Liver (tissue), 9 donors: ENCODE results near the gene ZNF697. TPM values are rescaled to one million over a fixed set of nuclear protein-coding genes. Genes with fewer than 3 reads are reported as not detected.
"Not testable (repeated sequence)": the region's sequence is repeated elsewhere in the genome, so short reads cannot be mapped to it uniquely, and the experiment has no call there.

Source experiments
- DNase-seq: peaks from one replicate; pipeline ENCODE4 v3.0.0-alpha.2; 2017; ENCODE audit warnings: low spot score
- H3K27ac ChIP-seq, 2 donors: one replicate each; pipeline ENCODE4 v1.7.0; 2013; ENCODE audit warnings: inconsistent platforms in 2 of 2, low read length in 2 of 2, control low read depth in 1 of 2, low read depth in 1 of 2, mild to moderate bottlenecking in 1 of 2
- H3K27me3 ChIP-seq, 4 donors: one replicate each; pipeline versions ENCODE4 v1.6.1 to v1.7.0; 2013; ENCODE audit warnings: low read length in 3 of 4, inconsistent platforms in 1 of 4, mild to moderate bottlenecking in 1 of 4, moderate library complexity in 1 of 4; ENCODE audit not compliant: control insufficient read depth in 4 of 4, insufficient read depth in 4 of 4
- H3K36me3 ChIP-seq, 4 donors: one replicate each; pipeline versions ENCODE4 v1.6.1 to v1.7.0; 2013; ENCODE audit warnings: low read length in 3 of 4, mild to moderate bottlenecking in 3 of 4, low read depth in 1 of 4, moderate library complexity in 1 of 4; ENCODE audit not compliant: control insufficient read depth in 4 of 4, insufficient read depth in 3 of 4
- H3K4me1 ChIP-seq, 4 donors: one replicate each; pipeline versions ENCODE4 v1.6.1 to v1.7.0; 2013; ENCODE audit warnings: low read length in 3 of 4, mild to moderate bottlenecking in 3 of 4, moderate library complexity in 1 of 4; ENCODE audit not compliant: control insufficient read depth in 4 of 4, insufficient read depth in 4 of 4
- H3K4me3 ChIP-seq, 3 donors: one replicate each; pipeline versions ENCODE4 v1.6.1 to v1.7.0; 2013; ENCODE audit warnings: low read length in 3 of 3, control low read depth in 1 of 3, low read depth in 1 of 3, mild to moderate bottlenecking in 1 of 3
- H3K9ac ChIP-seq, 2 donors: one replicate each; pipeline ENCODE4 v1.7.0; 2013; ENCODE audit warnings: low read length in 2 of 2, mild to moderate bottlenecking in 2 of 2, moderate library complexity in 2 of 2, control low read depth in 1 of 2, low read depth in 1 of 2
- H3K9me3 ChIP-seq, 4 donors: one replicate each; pipeline versions ENCODE4 v1.6.1 to v1.7.0; 2013; ENCODE audit warnings: low read length in 3 of 4; ENCODE audit not compliant: control insufficient read depth in 4 of 4
- EGR1 ChIP-seq, 2 donors: IDR thresholded peaks; 2 replicates each; pipeline ENCODE4 v1.6.1; 2016 to 2018; ENCODE audit warnings: antibody characterized with exemption in 2 of 2, low read depth in 2 of 2
- FOXA1 ChIP-seq: IDR thresholded peaks from 2 replicates; pipeline ENCODE4 v1.6.1; 2016; ENCODE audit warnings: antibody characterized with exemption
- FOXA2 ChIP-seq: IDR thresholded peaks from 2 replicates; pipeline ENCODE4 v1.6.1; 2016; ENCODE audit warnings: antibody characterized with exemption
- GABPA ChIP-seq, 2 donors: IDR thresholded peaks in 1 of 2; conservative IDR thresholded peaks in 1 of 2; 2 replicates each; pipeline ENCODE4 v1.6.1; 2016; ENCODE audit warnings: antibody characterized with exemption in 2 of 2, mild to moderate bottlenecking in 1 of 2, moderate library complexity in 1 of 2
- HNF4A ChIP-seq, 2 donors: conservative IDR thresholded peaks; 2 replicates each; pipeline ENCODE4 v1.6.1; 2016; ENCODE audit warnings: antibody characterized with exemption in 2 of 2, mild to moderate bottlenecking in 2 of 2
- HNF4G ChIP-seq: IDR thresholded peaks from 2 replicates; pipeline ENCODE4 v1.6.1; 2016; ENCODE audit warnings: antibody characterized with exemption
- JUND ChIP-seq, 2 donors: IDR thresholded peaks; 2 replicates each; pipeline ENCODE4 v1.6.1; 2016; ENCODE audit warnings: antibody characterized with exemption in 2 of 2
- NR2F2 ChIP-seq: IDR thresholded peaks from 2 replicates; pipeline ENCODE4 v1.6.1; 2016; ENCODE audit warnings: antibody characterized with exemption
- RAD21 ChIP-seq, 2 donors: IDR thresholded peaks; 2 replicates each; pipeline ENCODE4 v1.6.1; 2016; ENCODE audit warnings: antibody characterized with exemption in 2 of 2, mild to moderate bottlenecking in 2 of 2
- RXRA ChIP-seq, 2 donors: IDR thresholded peaks; 2 replicates each; pipeline ENCODE4 v1.6.1; 2017 to 2018; ENCODE audit warnings: antibody characterized with exemption in 2 of 2, mild to moderate bottlenecking in 1 of 2
- WGBS: extraction: QIAGEN DNeasy Blood & Tissue Kit; methylation state at CpG from one replicate; pipeline ENCODE4 v1.1.7; 2013; 5-methylcytosine and 5-hydroxymethylcytosine counted together
- polyA plus RNA-seq, 2 donors: library from polyadenylated mRNA; stranded (reverse) in 1 of 2; unstranded in 1 of 2; fragments of 200-250 nt in 1 of 2; fragments of >200 nt in 1 of 2; fragmentation: Nextera tagmentation in 1 of 2; extraction: Ambion mirVana in 1 of 2; gene quantifications; one replicate each; pipeline versions ENCODE4 v1.2.1 to v1.2.3, GENCODE V29; 2013 to 2015
- total RNA-seq, 2 donors: library from RNA; depleted of rRNA; stranded (reverse); fragments of >200 nt; gene quantifications; one replicate each; pipeline ENCODE4 v1.2.3, GENCODE V29; 2014
- TF ChIP-seq, protein P1 (sequence below): IDR thresholded peaks from 2 replicates; pipeline ENCODE4 v1.6.1; 2016; ENCODE audit warnings: antibody characterized with exemption
- TF ChIP-seq, protein P2 (sequence below): fragments of 150-350 bp; IDR thresholded peaks from 2 replicates; pipeline ENCODE4 v1.5.1; 2017; ENCODE audit warnings: improper control_type of control experiment, low read depth, low read length; ENCODE audit not compliant: missing input control
- TF ChIP-seq, protein P3 (sequence below): IDR thresholded peaks from 2 replicates; pipeline ENCODE4 v1.6.1; 2016; ENCODE audit warnings: antibody characterized with exemption
- donor health status: healthy.
- donor health status: healthy.
- donor health status: healthy.
- donor health status: healthy.
- donor health status: healthy.

The ZNF697 gene
- total and polyA plus RNA-seq, 4 donors, result 0.89 to 4.5 (median 3.2) TPM

DNA sequence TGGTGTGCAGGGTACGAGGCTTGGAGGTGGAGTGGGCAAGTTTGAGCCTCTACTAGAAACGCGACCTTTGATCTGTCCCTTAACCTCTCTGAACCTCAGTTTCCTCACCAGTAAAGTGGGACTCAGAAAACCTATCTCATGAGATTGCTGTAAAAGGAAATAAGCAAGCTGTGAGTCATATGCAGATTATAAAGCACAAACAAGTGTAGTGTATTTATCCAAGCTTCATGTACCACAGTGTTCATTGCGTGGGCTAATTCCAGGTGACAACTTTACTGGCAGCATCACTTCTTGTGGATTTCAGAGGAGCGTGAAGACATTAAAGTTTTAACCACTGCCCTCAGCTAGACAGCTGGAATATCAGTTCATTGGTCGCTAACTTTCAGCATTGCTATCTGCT lies 44.4 kb downstream of the ZNF697 start:
- TF ChIP-seq EGR1 (IDR thresholded peaks at IDR 0.05; ENCODE audit: low read depth in 2 of 2) (no peak), GABPA (IDR thresholded peaks at IDR 0.05 in 1 of 2, conservative IDR thresholded peaks at IDR 0.05 in 1 of 2) (no peak), JUND (IDR thresholded peaks at IDR 0.05) (peak in 1 of 2 donors; percentile 26)
- 90% methylated on average over 6 of the region's 6 CpGs for WGBS

DNA sequence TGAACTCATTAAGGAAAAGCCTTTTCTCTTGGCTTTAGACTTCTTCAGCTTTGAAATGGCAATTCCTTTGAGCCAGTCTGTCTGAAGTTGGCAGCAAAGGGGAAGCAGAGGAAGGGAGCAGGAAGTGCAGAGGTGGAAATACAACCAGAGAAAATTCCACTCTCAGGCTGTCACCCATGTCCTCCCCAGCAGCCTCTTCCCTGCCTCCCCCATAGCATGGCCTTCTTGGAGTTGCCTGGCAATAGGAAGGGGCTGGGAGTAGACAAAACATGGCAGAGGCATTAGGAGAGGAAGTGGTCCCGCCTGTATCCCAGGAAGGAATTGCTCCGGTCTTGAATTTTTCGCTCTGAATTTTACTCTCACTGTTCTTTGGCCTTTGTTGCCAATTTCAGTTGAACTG lies 44.8 kb downstream of the ZNF697 start:
- 88% methylated on average over 3 of the region's 3 CpGs for WGBS
- not testable (repeated sequence) for DNase-seq, H3K9me3 ChIP-seq, H3K36me3 ChIP-seq, H3K27me3 ChIP-seq, H3K4me1 ChIP-seq, H3K4me3 ChIP-seq, H3K9ac ChIP-seq, H3K27ac ChIP-seq

More for the DNA sequence above, 44.4 kb downstream of the ZNF697 start:
- H3K27ac ChIP-seq, result no peak overlapping the region
- DNase-seq, result no peak
- no peaks in the 10 kb centered on the region for H3K4me1 ChIP-seq
- no peaks in the 10 kb centered on the region for H3K27me3 ChIP-seq
- H3K4me3 ChIP-seq, result no peak overlapping the region
- no peaks in the 10 kb centered on the region for H3K36me3 ChIP-seq
- no peak overlapping the region for H3K9ac ChIP-seq
- H3K9me3 ChIP-seq, result no peaks in the 10 kb centered on the region

DNA sequence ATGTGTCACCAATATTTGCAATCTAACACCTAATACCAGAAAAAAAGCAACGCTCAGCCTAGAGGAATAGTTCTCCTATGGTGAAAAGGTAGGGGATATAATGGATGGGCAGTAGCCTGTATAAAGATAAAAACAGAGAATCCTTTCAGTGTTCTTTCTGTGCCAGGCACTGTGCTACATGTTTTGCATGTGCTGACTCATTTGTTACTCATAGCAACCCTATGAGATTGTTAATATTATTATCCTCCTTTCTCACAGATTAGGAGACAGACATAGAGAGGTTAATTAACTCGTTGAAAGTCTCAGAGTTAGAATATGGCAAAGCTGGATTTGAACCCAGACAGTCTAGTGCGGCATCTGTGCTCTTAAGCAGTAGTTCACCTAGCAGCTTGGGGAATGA lies 45.3 kb downstream of the ZNF697 start:
- 83% methylated on average over 3 of the region's 3 CpGs for WGBS
- H3K9ac ChIP-seq, H3K36me3 ChIP-seq, H3K9me3 ChIP-seq, H3K27me3 ChIP-seq, H3K27ac ChIP-seq, H3K4me3 ChIP-seq, DNase-seq, H3K4me1 ChIP-seq: not testable (repeated sequence)

DNA sequence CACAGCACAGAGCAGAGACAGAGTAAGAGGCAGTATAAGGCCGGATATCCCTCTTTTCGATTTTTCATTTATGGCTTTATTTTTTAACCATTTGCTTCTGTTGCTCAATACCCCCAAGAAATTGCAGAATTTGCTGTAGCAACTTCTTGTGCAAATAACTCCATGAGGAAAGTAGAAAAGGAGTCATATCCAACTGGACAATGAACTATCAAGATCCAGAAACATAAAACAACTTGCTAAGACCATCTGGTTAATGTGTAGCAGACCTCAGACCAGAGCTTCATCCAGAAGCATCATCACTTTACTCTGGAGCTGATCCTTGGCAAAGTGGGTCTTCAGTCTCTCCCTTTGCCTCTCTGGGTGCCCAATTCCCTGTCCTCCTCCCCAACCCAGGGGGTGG lies 45.9 kb downstream of the ZNF697 start:
- 55% methylated on average over 2 of the region's 2 CpGs for WGBS
- TF ChIP-seq RXRA (IDR thresholded peaks at IDR 0.05), result peak; percentile 19 to 58
- no peak for TF ChIP-seq GABPA (IDR thresholded peaks at IDR 0.05 in 1 of 2, conservative IDR thresholded peaks at IDR 0.05 in 1 of 2)
- TF ChIP-seq FOXA2, result no peak
- no peaks in the 10 kb centered on the region for H3K4me1 ChIP-seq
- H3K36me3 ChIP-seq, result no peaks in the 10 kb centered on the region
- no peaks in the 10 kb centered on the region for H3K9me3 ChIP-seq
- no peak for DNase-seq
- no peak overlapping the region for H3K4me3 ChIP-seq
- no peak overlapping the region for H3K9ac ChIP-seq
- no peak overlapping the region for H3K27ac ChIP-seq
- no peaks in the 10 kb centered on the region for H3K27me3 ChIP-seq

DNA sequence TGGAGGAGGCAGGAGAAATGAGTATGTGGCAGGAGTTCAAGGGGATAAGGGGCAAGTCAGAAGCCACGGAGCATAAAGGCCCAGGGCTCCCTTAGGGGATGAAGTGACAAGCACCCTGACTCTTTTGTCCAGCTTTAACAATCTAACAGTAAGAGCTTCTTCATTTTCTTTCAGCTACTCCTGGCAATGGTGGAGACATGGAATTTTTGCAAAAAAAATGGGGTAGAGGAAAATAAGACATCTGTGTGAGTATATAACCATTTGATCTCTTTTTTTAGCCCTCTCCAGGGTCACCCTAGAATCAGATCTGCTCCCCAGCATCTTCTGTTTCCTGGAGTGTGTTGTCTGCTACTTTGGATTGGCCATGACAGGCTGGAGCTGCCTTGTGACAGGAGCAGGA lies 47.1 kb downstream of the ZNF697 start:
- DNase-seq, result no peak
- H3K36me3 ChIP-seq, result no peaks in the 10 kb centered on the region
- 80% methylated on average over 1 of the region's 1 CpG for WGBS
- no peak overlapping the region for H3K4me3 ChIP-seq
- no peaks in the 10 kb centered on the region for H3K27me3 ChIP-seq
- no peak overlapping the region for H3K9ac ChIP-seq
- no peaks in the 10 kb centered on the region for H3K4me1 ChIP-seq
- H3K9me3 ChIP-seq, result no peaks in the 10 kb centered on the region
- H3K27ac ChIP-seq, result no peak overlapping the region
- TF ChIP-seq RAD21 (IDR thresholded peaks at IDR 0.05), result no peak
- TF ChIP-seq JUND (IDR thresholded peaks at IDR 0.05), result no peak
- TF ChIP-seq, protein P1, sequence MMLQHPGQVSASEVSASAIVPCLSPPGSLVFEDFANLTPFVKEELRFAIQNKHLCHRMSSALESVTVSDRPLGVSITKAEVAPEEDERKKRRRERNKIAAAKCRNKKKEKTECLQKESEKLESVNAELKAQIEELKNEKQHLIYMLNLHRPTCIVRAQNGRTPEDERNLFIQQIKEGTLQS, result no peak
- no peak for TF ChIP-seq FOXA1
- TF ChIP-seq, protein P2, sequence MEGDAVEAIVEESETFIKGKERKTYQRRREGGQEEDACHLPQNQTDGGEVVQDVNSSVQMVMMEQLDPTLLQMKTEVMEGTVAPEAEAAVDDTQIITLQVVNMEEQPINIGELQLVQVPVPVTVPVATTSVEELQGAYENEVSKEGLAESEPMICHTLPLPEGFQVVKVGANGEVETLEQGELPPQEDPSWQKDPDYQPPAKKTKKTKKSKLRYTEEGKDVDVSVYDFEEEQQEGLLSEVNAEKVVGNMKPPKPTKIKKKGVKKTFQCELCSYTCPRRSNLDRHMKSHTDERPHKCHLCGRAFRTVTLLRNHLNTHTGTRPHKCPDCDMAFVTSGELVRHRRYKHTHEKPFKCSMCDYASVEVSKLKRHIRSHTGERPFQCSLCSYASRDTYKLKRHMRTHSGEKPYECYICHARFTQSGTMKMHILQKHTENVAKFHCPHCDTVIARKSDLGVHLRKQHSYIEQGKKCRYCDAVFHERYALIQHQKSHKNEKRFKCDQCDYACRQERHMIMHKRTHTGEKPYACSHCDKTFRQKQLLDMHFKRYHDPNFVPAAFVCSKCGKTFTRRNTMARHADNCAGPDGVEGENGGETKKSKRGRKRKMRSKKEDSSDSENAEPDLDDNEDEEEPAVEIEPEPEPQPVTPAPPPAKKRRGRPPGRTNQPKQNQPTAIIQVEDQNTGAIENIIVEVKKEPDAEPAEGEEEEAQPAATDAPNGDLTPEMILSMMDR, result no peak
- no peak for TF ChIP-seq NR2F2
- TF ChIP-seq RXRA (IDR thresholded peaks at IDR 0.05), result no peak
- no peak for TF ChIP-seq HNF4A (conservative IDR thresholded peaks at IDR 0.05)
- TF ChIP-seq GABPA (IDR thresholded peaks at IDR 0.05 in 1 of 2, conservative IDR thresholded peaks at IDR 0.05 in 1 of 2), result no peak
- TF ChIP-seq HNF4G, result no peak
- TF ChIP-seq, protein P3, sequence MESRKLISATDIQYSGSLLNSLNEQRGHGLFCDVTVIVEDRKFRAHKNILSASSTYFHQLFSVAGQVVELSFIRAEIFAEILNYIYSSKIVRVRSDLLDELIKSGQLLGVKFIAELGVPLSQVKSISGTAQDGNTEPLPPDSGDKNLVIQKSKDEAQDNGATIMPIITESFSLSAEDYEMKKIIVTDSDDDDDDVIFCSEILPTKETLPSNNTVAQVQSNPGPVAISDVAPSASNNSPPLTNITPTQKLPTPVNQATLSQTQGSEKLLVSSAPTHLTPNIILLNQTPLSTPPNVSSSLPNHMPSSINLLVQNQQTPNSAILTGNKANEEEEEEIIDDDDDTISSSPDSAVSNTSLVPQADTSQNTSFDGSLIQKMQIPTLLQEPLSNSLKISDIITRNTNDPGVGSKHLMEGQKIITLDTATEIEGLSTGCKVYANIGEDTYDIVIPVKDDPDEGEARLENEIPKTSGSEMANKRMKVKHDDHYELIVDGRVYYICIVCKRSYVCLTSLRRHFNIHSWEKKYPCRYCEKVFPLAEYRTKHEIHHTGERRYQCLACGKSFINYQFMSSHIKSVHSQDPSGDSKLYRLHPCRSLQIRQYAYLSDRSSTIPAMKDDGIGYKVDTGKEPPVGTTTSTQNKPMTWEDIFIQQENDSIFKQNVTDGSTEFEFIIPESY, result no peak
